NCI-H1105 (cell line): Measurements from ENCODE around the gene KRT14.
"Not testable (repeated sequence)": the region's sequence is repeated elsewhere in the genome, so short reads cannot be mapped to it uniquely, and the experiment has no call there.

Experiments
- DNase-seq: peaks from one replicate; lab custom pipeline; 2025; lab: John Stamatoyannopoulos, UW

KRT14 gene

GRCh38 chr17:41578538-41578937 lies 8.2 kb downstream of the KRT14 start:
- no peak for DNase-seq

- not testable (repeated sequence) for DNase-seq
Observed at GRCh38 chr17:41576740-41577139, 10.0 kb downstream of the KRT14 start.

- DNase-seq, result no peak
Observed at GRCh38 chr17:41575336-41575735, 11.4 kb downstream of the KRT14 start.

GRCh38 chr17:41571561-41572434 lies 14.9 kb downstream of the KRT14 start, which contains the start of gene KRT9:
Gene KRT9, minus strand, starts transcription at chr17:41572059. Its CDS starts 67 bp downstream, at chr17:41571992.
- DNase-seq, result no peak

GRCh38 chr17:41567317-41567716 lies 19.4 kb downstream of the KRT14 start:
- DNase-seq, result no peak

GRCh38 chr17:41565338-41565737 lies 21.4 kb downstream of the KRT14 start:
- DNase-seq, result no peak

GRCh38 chr17:41563607-41564170 lies 23.0 kb downstream of the KRT14 start:
- DNase-seq, result no peak

GRCh38 chr17:41561554-41561953 lies 25.1 kb downstream of the KRT14 start:
- DNase-seq, result no peak

GRCh38 chr17:41559548-41559947 lies 27.1 kb downstream of the KRT14 start:
- no peak for DNase-seq

GRCh38 chr17:41556931-41557330 lies 29.8 kb downstream of the KRT14 start:
- no peak for DNase-seq

GRCh38 chr17:41556306-41556705 lies 30.4 kb downstream of the KRT14 start:
- DNase-seq, result no peak

GRCh38 chr17:41555105-41555887 lies 31.4 kb downstream of the KRT14 start:
- no peak for DNase-seq

- DNase-seq, result no peak
Observed at GRCh38 chr17:41553987-41554680, 32.6 kb downstream of the KRT14 start.

- no peak for DNase-seq
Observed at GRCh38 chr17:41553176-41553575, 33.5 kb downstream of the KRT14 start.

GRCh38 chr17:41552455-41552854 lies 34.2 kb downstream of the KRT14 start:
- DNase-seq, result no peak

GRCh38 chr17:41551365-41551764 lies 35.3 kb downstream of the KRT14 start:
- no peak for DNase-seq

GRCh38 chr17:41549596-41550039 lies 37.1 kb downstream of the KRT14 start:
- no peak for DNase-seq

GRCh38 chr17:41548844-41549595 lies 37.7 kb downstream of the KRT14 start:
- peak; percentile 37 for DNase-seq

- DNase-seq, result no peak
Observed at GRCh38 chr17:41547921-41548843, 38.5 kb downstream of the KRT14 start.

- DNase-seq, result no peak
Observed at GRCh38 chr17:41547378-41547841, 39.3 kb downstream of the KRT14 start.
